ENCODE results near the gene CTDP1. TPM values are rescaled to one million over a fixed set of nuclear protein-coding genes. Genes with fewer than 3 reads are reported as not detected.

The CTDP1 gene
- total RNA-seq, 4 donors from 2014 or later, result 12.3 to 21.8 (median 16.5) TPM

GRCh38 chr18:79776674-79777073 is 97.1 kb downstream of the CTDP1 start:
- Histone ChIP-seq H3K27ac (no peak overlapping the region), H3K27me3 (peaks cover 8 to 19% (median 15%) of the 10 kb centered on the region in 3 donors), H3K4me1 (no peaks in the 10 kb centered on the region), H3K4me3 (no peak overlapping the region), H3K9me3 (no peaks in the 10 kb centered on the region), H3K36me3 (no peaks in the 10 kb centered on the region)
- ATAC-seq (no peak), DNase-seq (no peak)
- in situ Hi-C loops (cut with MboI; ENCODE audit: low sequenced_read_pairs in 4 of 4) (no loop called here), intact Hi-C loops (cut with DNase I; ENCODE audit: low total_unique reads) (no loop called here)
- TF ChIP-seq, protein P1, sequence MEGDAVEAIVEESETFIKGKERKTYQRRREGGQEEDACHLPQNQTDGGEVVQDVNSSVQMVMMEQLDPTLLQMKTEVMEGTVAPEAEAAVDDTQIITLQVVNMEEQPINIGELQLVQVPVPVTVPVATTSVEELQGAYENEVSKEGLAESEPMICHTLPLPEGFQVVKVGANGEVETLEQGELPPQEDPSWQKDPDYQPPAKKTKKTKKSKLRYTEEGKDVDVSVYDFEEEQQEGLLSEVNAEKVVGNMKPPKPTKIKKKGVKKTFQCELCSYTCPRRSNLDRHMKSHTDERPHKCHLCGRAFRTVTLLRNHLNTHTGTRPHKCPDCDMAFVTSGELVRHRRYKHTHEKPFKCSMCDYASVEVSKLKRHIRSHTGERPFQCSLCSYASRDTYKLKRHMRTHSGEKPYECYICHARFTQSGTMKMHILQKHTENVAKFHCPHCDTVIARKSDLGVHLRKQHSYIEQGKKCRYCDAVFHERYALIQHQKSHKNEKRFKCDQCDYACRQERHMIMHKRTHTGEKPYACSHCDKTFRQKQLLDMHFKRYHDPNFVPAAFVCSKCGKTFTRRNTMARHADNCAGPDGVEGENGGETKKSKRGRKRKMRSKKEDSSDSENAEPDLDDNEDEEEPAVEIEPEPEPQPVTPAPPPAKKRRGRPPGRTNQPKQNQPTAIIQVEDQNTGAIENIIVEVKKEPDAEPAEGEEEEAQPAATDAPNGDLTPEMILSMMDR (IDR thresholded peaks at IDR 0.05 in 4 of 5, conservative IDR thresholded peaks at IDR 0.05 in 1 of 5), result no peak
- TF ChIP-seq POLR2A (IDR thresholded peaks at IDR 0.05), result no peak

DNA sequence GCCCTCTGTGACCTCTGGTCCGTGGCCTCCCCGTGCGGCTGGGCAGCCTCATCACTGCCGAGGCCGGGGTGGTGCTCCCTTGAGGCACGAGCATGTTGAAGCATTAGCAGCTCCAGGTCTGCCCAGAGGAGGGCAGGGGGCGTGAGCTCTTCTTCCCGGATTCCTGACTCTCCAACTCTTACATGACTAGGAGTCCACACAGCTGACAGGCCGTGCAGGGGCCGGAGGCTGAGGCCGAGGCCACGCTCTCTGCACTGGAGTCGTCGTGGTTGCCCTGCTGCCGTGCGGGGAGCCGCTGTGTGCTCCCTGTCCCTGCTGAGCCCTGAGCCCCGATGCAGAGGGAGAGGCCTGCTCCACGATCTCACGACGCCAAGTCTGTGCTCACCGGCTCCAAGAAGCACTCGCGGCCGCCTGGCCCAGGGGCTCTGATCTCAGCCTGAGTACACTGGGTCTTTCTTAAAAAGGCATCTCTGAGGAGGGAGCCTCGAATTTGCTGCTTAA is 98.7 kb downstream of the CTDP1 start:
- no peak overlapping the region for H3K4me3 ChIP-seq
- no peaks in the 10 kb centered on the region for H3K9me3 ChIP-seq
- DNase-seq (no peak), ATAC-seq (no peak)
- H3K36me3 ChIP-seq, result no peaks in the 10 kb centered on the region
- no peak overlapping the region for H3K27ac ChIP-seq
- no peak for TF ChIP-seq POLR2A (IDR thresholded peaks at IDR 0.05)
- TF ChIP-seq, protein P1 (IDR thresholded peaks at IDR 0.05 in 4 of 5, conservative IDR thresholded peaks at IDR 0.05 in 1 of 5), result no peak
- peaks cover 0 to 11% (median 9%) of the 10 kb centered on the region in 3 donors for H3K27me3 ChIP-seq
- H3K4me1 ChIP-seq, result no peaks in the 10 kb centered on the region
- in situ Hi-C loops (cut with MboI; ENCODE audit: low sequenced_read_pairs in 4 of 4), result no loop called here
- intact Hi-C loops (cut with DNase I; ENCODE audit: low total_unique reads), result no loop called here

GRCh38 chr18:79779021-79779699 is 99.6 kb downstream of the CTDP1 start:
- DNase-seq (no peak), ATAC-seq (no peak)
- Histone ChIP-seq H3K36me3 (no peaks in the 10 kb centered on the region), H3K27me3 (peaks cover 6 to 16% (median 15%) of the 10 kb centered on the region in 3 donors), H3K4me3 (no peak overlapping the region), H3K27ac (no peak overlapping the region), H3K9me3 (no peaks in the 10 kb centered on the region), H3K4me1 (no peaks in the 10 kb centered on the region)
- intact Hi-C loops (cut with DNase I; ENCODE audit: low total_unique reads), result no loop called here
- in situ Hi-C loops (cut with MboI; ENCODE audit: low sequenced_read_pairs in 4 of 4), result no loop called here
- TF ChIP-seq, protein P1 (IDR thresholded peaks at IDR 0.05 in 4 of 5, conservative IDR thresholded peaks at IDR 0.05 in 1 of 5), result no peak
- TF ChIP-seq POLR2A (IDR thresholded peaks at IDR 0.05), result no peak

GRCh38 chr18:79779700-79780190 is 100.1 kb downstream of the CTDP1 start:
- DNase-seq (no peak), ATAC-seq (no peak)
- Histone ChIP-seq H3K4me1 (no peaks in the 10 kb centered on the region), H3K27me3 (peaks cover 12 to 21% (median 12%) of the 10 kb centered on the region in 3 donors), H3K9me3 (no peaks in the 10 kb centered on the region), H3K27ac (no peak overlapping the region), H3K4me3 (no peak overlapping the region), H3K36me3 (no peaks in the 10 kb centered on the region)
- intact Hi-C loops (cut with DNase I; ENCODE audit: low total_unique reads), result no loop called here
- TF ChIP-seq, protein P1 (IDR thresholded peaks at IDR 0.05 in 4 of 5, conservative IDR thresholded peaks at IDR 0.05 in 1 of 5), result no peak
- no peak for TF ChIP-seq POLR2A (IDR thresholded peaks at IDR 0.05)
- in situ Hi-C loops (cut with MboI; ENCODE audit: low sequenced_read_pairs in 4 of 4), result no loop called here

Measured in gastrocnemius medialis (tissue), 4 donors.